Measurements from ENCODE around the gene RPRML. TPM values are rescaled to one million over a fixed set of nuclear protein-coding genes. Genes with fewer than 3 reads are reported as not detected.

RPRML gene
- polyA plus RNA-seq, 2 of the 4 experiments (the other 2 are of a cell fraction) = 0.10 TPM

- ATAC-seq = no peak
- no peaks in the 10 kb centered on the region for H3K9me3 ChIP-seq
- DNase-seq (ENCODE audit: low read depth in 1 of 2, low spot score in 1 of 2) = no peak
- ChIA-PET CTCF (interaction anchor here (0.6 to 32.4 kb wide), 5 partner anchors 11 to 28 kb away, joined by 3 to 460 read pairs (median 5); no protein-coding TSS in a partner anchor), POLR2A (no interaction called here)
- TF ChIP-seq HEYL (CRISPR knock-in tag; IDR thresholded peaks at IDR 0.05) = no peak
- no peak for TF ChIP-seq JUNB (IDR thresholded peaks at IDR 0.05)
- TF ChIP-seq POLR2A (IDR thresholded peaks at IDR 0.05; ENCODE audit: low read length) = no peak
- no peak for TF ChIP-seq CHD4 (IDR thresholded peaks at IDR 0.05; ENCODE audit: borderline replicate concordance)
- TF ChIP-seq NFE2L2 (conservative IDR thresholded peaks at IDR 0.05; ENCODE audit: low read length) = no peak
- TF ChIP-seq BHLHE40 (IDR thresholded peaks at IDR 0.05; ENCODE audit: low read depth, low read length) = no peak
- peak overlapping the region; percentile 60 for H3K4me3 ChIP-seq
- 0 out of 3 replicates have a peak, but pooled peaks cover 2% of the 10 kb centered on the region for H3K4me1 ChIP-seq
- H3K4me2 ChIP-seq = peak overlapping the region; percentile 98
- WGBS (ENCODE audit: missing lambda C conversion rate) = 72% methylated on average over 36 of the region's 36 CpGs
- H3K27ac ChIP-seq = no peak overlapping the region; a peak in 1 of 6 replicates
- FAIRE-seq = no peak
These were observed 1.1 kb downstream of the RPRML start for GRCh38 chr17:46977750-46978488.

GRCh38 chr17:46977348-46977747, 1.7 kb downstream of the RPRML start:
- DNase-seq (ENCODE audit: low read depth in 1 of 2, low spot score in 1 of 2) = peak; percentile 73 to 89
- CTCF ChIA-PET = interaction anchor here (0.6 to 32.4 kb wide), 5 partner anchors 10 to 28 kb away, joined by 3 to 460 read pairs (median 5); no protein-coding TSS in a partner anchor

GRCh38 chr17:46976626-46977270, 2.3 kb downstream of the RPRML start:
- H3K4me1 ChIP-seq = 0 out of 3 replicates have a peak, but pooled peaks cover 2% of the 10 kb centered on the region
- no peak overlapping the region for H3K4me3 ChIP-seq
- no peak overlapping the region for H3K4me2 ChIP-seq
- ChIA-PET POLR2A (no interaction called here), CTCF (interaction anchor here (1.0 to 32.4 kb wide), 3 partner anchors 13 to 25 kb away, joined by 3 to 460 read pairs (median 6); no protein-coding TSS in a partner anchor)
- ATAC-seq (no peak; a peak in 1 of 6 replicates), FAIRE-seq (no peak), DNase-seq (ENCODE audit: low read depth in 1 of 2, low spot score in 1 of 2) (peak in 1 of 2 experiments; percentile 48)
- H3K27ac ChIP-seq = no peak overlapping the region
- no peaks in the 10 kb centered on the region for H3K9me3 ChIP-seq
- WGBS (ENCODE audit: missing lambda C conversion rate) = 74% methylated on average over 14 of the region's 14 CpGs
- TF ChIP-seq ZSCAN20 (CRISPR knock-in tag; IDR thresholded peaks at IDR 0.05) = no peak
- no peak for TF ChIP-seq HDAC2 (IDR thresholded peaks at IDR 0.05)
- TF ChIP-seq CBX2 (IDR thresholded peaks at IDR 0.05; ENCODE audit: borderline replicate concordance, low read depth) = no peak
- no peak for TF ChIP-seq SREBF2 (IDR thresholded peaks at IDR 0.05)
- no peak for TF ChIP-seq ESRRA (IDR thresholded peaks at IDR 0.05; ENCODE audit: borderline replicate concordance, low read length)
- no peak for TF ChIP-seq CTCF (IDR thresholded peaks at IDR 0.05)
- TF ChIP-seq JUN (IDR thresholded peaks at IDR 0.05) = no peak
- no peak for TF ChIP-seq NPAS2 (CRISPR knock-in tag; IDR thresholded peaks at IDR 0.05; ENCODE audit: borderline replicate concordance)
- TF ChIP-seq NR3C1 (IDR thresholded peaks at IDR 0.05) = no peak
- no peak for TF ChIP-seq JUNB (IDR thresholded peaks at IDR 0.05)
- no peak for TF ChIP-seq RFX5 (IDR thresholded peaks at IDR 0.05)
- no peak for TF ChIP-seq FOSL2 (IDR thresholded peaks at IDR 0.05)
- no peak for TF ChIP-seq FOSL2 (CRISPR knock-in tag; IDR thresholded peaks at IDR 0.05)

More at GRCh38 chr17:46977348-46977747, 1.7 kb downstream of the RPRML start:
- TF ChIP-seq CTCF (IDR thresholded peaks at IDR 0.05) (peak; percentile 24; the same call in 2 of the 3 replicates), KDM5A (IDR thresholded peaks at IDR 0.05) (no peak), SREBF2 (IDR thresholded peaks at IDR 0.05) (no peak), MAX (IDR thresholded peaks at IDR 0.05) (peak; percentile 32; the same call in 1 of the 2 replicates), E2F6 (IDR thresholded peaks at IDR 0.05; ENCODE audit: borderline replicate concordance, low read depth) (no peak), TFCP2L1 (CRISPR knock-in tag; IDR thresholded peaks at IDR 0.05) (no peak), MAZ (IDR thresholded peaks at IDR 0.05; ENCODE audit: borderline replicate concordance, low read depth, low read length) (no peak), ZFP36 (IDR thresholded peaks at IDR 0.05; ENCODE audit: borderline replicate concordance, partially characterized antibody) (no peak), RAD21 (conservative IDR thresholded peaks at IDR 0.05 in 1 of 2, IDR thresholded peaks at IDR 0.05 in 1 of 2) (peak; percentile 18 to 21; a peak in 1 of 5 replicates), NPAS2 (CRISPR knock-in tag; IDR thresholded peaks at IDR 0.05; ENCODE audit: borderline replicate concordance) (no peak), ESRRA (IDR thresholded peaks at IDR 0.05; ENCODE audit: borderline replicate concordance, low read length) (no peak)
- Histone ChIP-seq H3K9me3 (no peaks in the 10 kb centered on the region), H3K4me3 (no peak overlapping the region), H3K27ac (no peak overlapping the region), H3K4me1 (0 out of 3 replicates have a peak, but pooled peaks cover 2% of the 10 kb centered on the region), H3K4me2 (no peak overlapping the region)
- POLR2A ChIA-PET = no interaction called here
- WGBS (ENCODE audit: missing lambda C conversion rate) = 45% methylated on average over 7 of the region's 7 CpGs
- ATAC-seq (peak; percentile 87 to 93), FAIRE-seq (no peak)

Measured in A549 (cell line).